ENCODE measurements around the gene LPIN2. TPM values are rescaled to one million over a fixed set of nuclear protein-coding genes. Genes with fewer than 3 reads are reported as not detected.
"Not testable (repeated sequence)": the region's sequence is repeated elsewhere in the genome, so short reads cannot be mapped to it uniquely, and the experiment has no call there.

LPIN2 gene
- total RNA-seq, 1 donor from 2014 or later: 38.6 TPM

GRCh38 chr18:3054780-3055179 is 41.8 kb upstream of the LPIN2 start:
- H3K4me1 Mint-ChIP-seq (ENCODE audit: low read depth): no peaks in the 10 kb centered on the region
- peaks cover 3% of the 10 kb centered on the region for H3K36me3 Mint-ChIP-seq (ENCODE audit: low read depth)
- no peaks in the 10 kb centered on the region for H3K27me3 Mint-ChIP-seq (ENCODE audit: low read depth)
- no peak overlapping the region for H3K4me3 Mint-ChIP-seq (ENCODE audit: unreplicated experiment)
- peaks cover 11% of the 10 kb centered on the region for H3K9me3 Mint-ChIP-seq (ENCODE audit: low read depth)
- no peak for DNase-seq (ENCODE audit: low spot score)
- no peak overlapping the region for H3K27ac Mint-ChIP-seq (ENCODE audit: unreplicated experiment)
- no peak for TF ChIP-seq CTCF (IDR thresholded peaks at IDR 0.05)

DNA sequence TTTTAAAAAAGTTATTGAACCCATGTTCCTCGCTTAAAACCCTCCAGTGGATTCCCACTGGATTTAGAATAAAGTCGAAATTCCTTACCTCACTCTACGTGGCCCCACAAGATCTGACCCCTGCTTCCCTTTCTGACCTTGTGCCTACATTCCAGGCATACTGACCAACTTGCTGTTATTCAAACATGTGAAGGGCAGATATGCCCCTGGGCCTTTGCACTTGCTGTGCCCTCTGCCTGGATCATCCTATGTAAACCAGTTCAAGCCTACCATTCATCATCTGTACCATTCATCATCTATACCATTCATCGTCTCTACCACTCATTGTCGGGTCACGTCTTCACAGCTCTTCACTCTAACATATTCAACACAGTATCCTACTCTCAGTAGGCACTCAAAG is 41.3 kb upstream of the LPIN2 start:
- H3K27ac Mint-ChIP-seq (ENCODE audit: unreplicated experiment): no peak overlapping the region
- no peaks in the 10 kb centered on the region for H3K27me3 Mint-ChIP-seq (ENCODE audit: low read depth)
- no peak overlapping the region for H3K4me3 Mint-ChIP-seq (ENCODE audit: unreplicated experiment)
- peaks cover 3% of the 10 kb centered on the region for H3K36me3 Mint-ChIP-seq (ENCODE audit: low read depth)
- peaks cover 11% of the 10 kb centered on the region for H3K9me3 Mint-ChIP-seq (ENCODE audit: low read depth)
- H3K4me1 Mint-ChIP-seq (ENCODE audit: low read depth): no peaks in the 10 kb centered on the region
- no peak for DNase-seq (ENCODE audit: low spot score)
- TF ChIP-seq CTCF (IDR thresholded peaks at IDR 0.05): no peak

DNA sequence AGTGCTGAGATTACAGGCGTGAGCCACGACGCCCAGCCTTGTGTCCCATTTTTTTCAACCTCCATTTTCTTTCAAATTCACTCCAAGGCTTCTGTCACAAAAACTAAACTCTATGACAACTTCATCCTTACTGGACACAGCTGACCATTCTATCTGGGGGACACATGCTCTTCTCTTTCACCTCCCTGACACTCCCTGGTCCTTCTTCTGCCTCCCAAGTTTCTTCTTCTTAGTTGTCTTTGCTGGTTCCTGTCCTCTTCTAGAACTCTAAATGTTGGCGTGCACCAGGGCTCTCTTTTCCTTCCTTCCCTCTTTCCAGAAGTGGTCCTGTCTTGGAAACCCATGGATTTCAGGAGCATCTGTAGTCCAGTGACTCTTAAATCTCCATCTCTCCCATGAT is 40.1 kb upstream of the LPIN2 start:
- H3K27ac Mint-ChIP-seq (ENCODE audit: unreplicated experiment): no peak overlapping the region
- no peaks in the 10 kb centered on the region for H3K4me1 Mint-ChIP-seq (ENCODE audit: low read depth)
- no peak for DNase-seq (ENCODE audit: low spot score)
- H3K27me3 Mint-ChIP-seq (ENCODE audit: low read depth): no peaks in the 10 kb centered on the region
- peaks cover 3% of the 10 kb centered on the region for H3K36me3 Mint-ChIP-seq (ENCODE audit: low read depth)
- H3K9me3 Mint-ChIP-seq (ENCODE audit: low read depth): peaks cover 11% of the 10 kb centered on the region
- TF ChIP-seq CTCF (IDR thresholded peaks at IDR 0.05): no peak
- no peak overlapping the region for H3K4me3 Mint-ChIP-seq (ENCODE audit: unreplicated experiment)

DNA sequence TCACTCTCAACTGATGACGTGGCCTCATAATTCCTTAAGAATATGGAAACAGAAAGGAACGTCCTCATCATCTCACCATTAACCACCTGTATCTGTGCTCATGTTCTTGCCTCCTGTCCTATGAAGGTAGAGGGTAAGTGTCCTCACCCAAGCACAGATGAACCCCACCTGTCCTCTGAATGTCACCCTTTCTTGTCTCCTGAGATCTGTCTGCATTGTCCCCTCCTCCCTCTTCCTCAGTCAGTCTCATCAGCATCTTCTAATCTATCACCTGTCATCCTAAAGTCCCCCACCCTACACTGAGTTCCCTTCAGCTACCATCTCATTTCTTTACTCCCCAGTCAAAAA is 39.4 kb upstream of the LPIN2 start:
- Mint-ChIP-seq H3K27ac (ENCODE audit: unreplicated experiment) (no peak overlapping the region), H3K27me3 (ENCODE audit: low read depth) (no peaks in the 10 kb centered on the region), H3K4me3 (ENCODE audit: unreplicated experiment) (no peak overlapping the region), H3K36me3 (ENCODE audit: low read depth) (peaks cover 3% of the 10 kb centered on the region), H3K4me1 (ENCODE audit: low read depth) (no peaks in the 10 kb centered on the region), H3K9me3 (ENCODE audit: low read depth) (peaks cover 11% of the 10 kb centered on the region)
- no peak for TF ChIP-seq CTCF (IDR thresholded peaks at IDR 0.05)
- DNase-seq (ENCODE audit: low spot score): no peak

- Mint-ChIP-seq H3K9me3 (ENCODE audit: low read depth) (peaks cover 11% of the 10 kb centered on the region), H3K27me3 (ENCODE audit: low read depth) (no peaks in the 10 kb centered on the region), H3K4me1 (ENCODE audit: low read depth) (no peaks in the 10 kb centered on the region), H3K4me3 (ENCODE audit: unreplicated experiment) (no peak overlapping the region), H3K36me3 (ENCODE audit: low read depth) (peaks cover 3% of the 10 kb centered on the region), H3K27ac (ENCODE audit: unreplicated experiment) (no peak overlapping the region)
- DNase-seq (ENCODE audit: low spot score): no peak
- no peak for TF ChIP-seq CTCF (IDR thresholded peaks at IDR 0.05)
Observed at GRCh38 chr18:3051718-3052410, 38.9 kb upstream of the LPIN2 start.

- not testable (repeated sequence) for H3K27ac Mint-ChIP-seq (ENCODE audit: unreplicated experiment); H3K36me3 Mint-ChIP-seq (ENCODE audit: low read depth)
Observed at GRCh38 chr18:3049897-3050454, 37.0 kb upstream of the LPIN2 start.

More at GRCh38 chr18:3049897-3050454, 37.0 kb upstream of the LPIN2 start:
- H3K4me3 Mint-ChIP-seq (ENCODE audit: unreplicated experiment); DNase-seq (ENCODE audit: low spot score); H3K4me1 Mint-ChIP-seq (ENCODE audit: low read depth); H3K27me3 Mint-ChIP-seq (ENCODE audit: low read depth): not testable (repeated sequence)
- peaks cover 11% of the 10 kb centered on the region for H3K9me3 Mint-ChIP-seq (ENCODE audit: low read depth)
